Measurements from ENCODE around the gene SGCD.

GRCh38 chr5:156451505-156451904 lies 124.5 kb downstream of the SGCD start:
- TF ChIP-seq, protein P1, sequence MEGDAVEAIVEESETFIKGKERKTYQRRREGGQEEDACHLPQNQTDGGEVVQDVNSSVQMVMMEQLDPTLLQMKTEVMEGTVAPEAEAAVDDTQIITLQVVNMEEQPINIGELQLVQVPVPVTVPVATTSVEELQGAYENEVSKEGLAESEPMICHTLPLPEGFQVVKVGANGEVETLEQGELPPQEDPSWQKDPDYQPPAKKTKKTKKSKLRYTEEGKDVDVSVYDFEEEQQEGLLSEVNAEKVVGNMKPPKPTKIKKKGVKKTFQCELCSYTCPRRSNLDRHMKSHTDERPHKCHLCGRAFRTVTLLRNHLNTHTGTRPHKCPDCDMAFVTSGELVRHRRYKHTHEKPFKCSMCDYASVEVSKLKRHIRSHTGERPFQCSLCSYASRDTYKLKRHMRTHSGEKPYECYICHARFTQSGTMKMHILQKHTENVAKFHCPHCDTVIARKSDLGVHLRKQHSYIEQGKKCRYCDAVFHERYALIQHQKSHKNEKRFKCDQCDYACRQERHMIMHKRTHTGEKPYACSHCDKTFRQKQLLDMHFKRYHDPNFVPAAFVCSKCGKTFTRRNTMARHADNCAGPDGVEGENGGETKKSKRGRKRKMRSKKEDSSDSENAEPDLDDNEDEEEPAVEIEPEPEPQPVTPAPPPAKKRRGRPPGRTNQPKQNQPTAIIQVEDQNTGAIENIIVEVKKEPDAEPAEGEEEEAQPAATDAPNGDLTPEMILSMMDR (IDR thresholded peaks at IDR 0.05): no peak
- TF ChIP-seq POLR2A (IDR thresholded peaks at IDR 0.05; ENCODE audit: low read depth): no peak
- TF ChIP-seq POLR2AphosphoS5 (IDR thresholded peaks at IDR 0.05): no peak
- no peak for TF ChIP-seq EP300 (IDR thresholded peaks at IDR 0.05)
